ENCODE data around the gene IQCK. TPM values are rescaled to one million over a fixed set of nuclear protein-coding genes. Genes with fewer than 3 reads are reported as not detected.

Gene IQCK
- total and polyA plus RNA-seq, 12 donors, result 8.2 to 35.2 (median 14.9) TPM

DNA sequence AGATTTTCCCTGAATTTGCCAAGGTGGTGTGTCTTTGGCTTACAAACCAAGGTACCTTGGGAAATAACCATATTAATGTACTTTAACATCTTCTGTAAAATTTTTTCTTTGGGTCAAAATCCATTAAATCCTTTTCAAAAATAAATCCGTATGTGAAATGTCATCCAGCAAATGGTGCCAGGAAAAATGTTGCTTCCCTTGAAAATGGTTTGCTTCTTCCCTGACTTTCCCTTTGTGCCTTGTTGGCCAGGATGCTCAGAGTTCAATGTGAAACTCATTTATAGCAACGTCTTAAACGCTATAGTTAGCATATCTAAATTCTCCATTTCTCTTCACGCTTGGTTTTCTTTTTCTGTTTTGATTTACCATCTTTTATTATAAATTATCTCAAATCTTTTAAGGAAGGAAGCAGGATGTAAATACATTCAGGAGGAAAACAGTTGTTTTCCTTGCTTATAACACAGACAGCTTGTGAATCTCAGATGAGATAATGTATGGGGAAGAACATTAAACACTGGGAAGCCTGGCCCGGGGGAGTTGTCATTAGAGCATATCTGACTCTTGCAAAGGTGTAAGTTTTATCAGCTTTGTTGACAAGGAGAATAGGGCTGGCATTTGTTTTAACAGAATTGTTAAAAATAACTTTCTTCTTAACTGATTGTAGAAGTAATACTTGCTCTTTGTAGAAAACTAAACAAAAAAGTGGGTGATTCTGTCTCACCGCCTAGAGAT is 124.5 kb downstream of the IQCK start:
- Histone ChIP-seq H3K36me3 (replicated peaks in 1 of 2) (no peaks in the 10 kb centered on the region), H3K9me3 (replicated peaks in 1 of 3) (no peaks in the 10 kb centered on the region), H3K27ac (no peak overlapping the region), H3K27me3 (no peaks in the 10 kb centered on the region), H3K4me3 (no peak overlapping the region), H3K4me1 (replicated peaks in 1 of 2) (peaks cover 4% of the 10 kb centered on the region in 2 donors)
- WGBS, 4 donors, result 68 to 86% (median 72%) methylated on average over 6 of the region's 6 CpGs
- DNase-seq, result no peak
- intact Hi-C loops (cut with DNase I), result no loop called here
- no peak for TF ChIP-seq POLR2A (IDR thresholded peaks at IDR 0.05)
- TF ChIP-seq, protein P1, sequence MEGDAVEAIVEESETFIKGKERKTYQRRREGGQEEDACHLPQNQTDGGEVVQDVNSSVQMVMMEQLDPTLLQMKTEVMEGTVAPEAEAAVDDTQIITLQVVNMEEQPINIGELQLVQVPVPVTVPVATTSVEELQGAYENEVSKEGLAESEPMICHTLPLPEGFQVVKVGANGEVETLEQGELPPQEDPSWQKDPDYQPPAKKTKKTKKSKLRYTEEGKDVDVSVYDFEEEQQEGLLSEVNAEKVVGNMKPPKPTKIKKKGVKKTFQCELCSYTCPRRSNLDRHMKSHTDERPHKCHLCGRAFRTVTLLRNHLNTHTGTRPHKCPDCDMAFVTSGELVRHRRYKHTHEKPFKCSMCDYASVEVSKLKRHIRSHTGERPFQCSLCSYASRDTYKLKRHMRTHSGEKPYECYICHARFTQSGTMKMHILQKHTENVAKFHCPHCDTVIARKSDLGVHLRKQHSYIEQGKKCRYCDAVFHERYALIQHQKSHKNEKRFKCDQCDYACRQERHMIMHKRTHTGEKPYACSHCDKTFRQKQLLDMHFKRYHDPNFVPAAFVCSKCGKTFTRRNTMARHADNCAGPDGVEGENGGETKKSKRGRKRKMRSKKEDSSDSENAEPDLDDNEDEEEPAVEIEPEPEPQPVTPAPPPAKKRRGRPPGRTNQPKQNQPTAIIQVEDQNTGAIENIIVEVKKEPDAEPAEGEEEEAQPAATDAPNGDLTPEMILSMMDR (IDR thresholded peaks at IDR 0.05), result no peak

DNA sequence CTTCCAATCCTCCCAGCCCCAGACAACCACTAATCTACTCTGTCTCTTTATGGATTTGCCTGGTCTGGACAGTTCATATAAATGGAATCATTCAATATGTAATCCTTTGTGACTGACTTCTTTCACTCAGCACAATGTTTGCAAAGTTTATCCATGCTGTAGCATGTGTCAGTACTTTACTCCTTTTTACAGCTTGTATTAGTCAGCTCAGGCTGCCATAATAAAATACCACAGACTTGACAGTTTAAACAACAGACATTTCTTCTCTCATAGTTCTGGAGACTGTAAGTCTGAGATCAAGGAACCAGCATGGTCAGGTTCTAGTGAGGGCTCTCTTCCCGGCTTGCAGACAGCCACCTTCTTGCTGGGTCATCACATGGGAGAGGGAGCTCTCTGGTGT is 125.3 kb downstream of the IQCK start:
- Histone ChIP-seq H3K4me3 (no peak overlapping the region), H3K9me3 (replicated peaks in 1 of 3) (no peaks in the 10 kb centered on the region), H3K4me1 (replicated peaks in 1 of 2) (peaks cover 4% of the 10 kb centered on the region in 2 donors), H3K36me3 (replicated peaks in 1 of 2) (no peaks in the 10 kb centered on the region), H3K27ac (no peak overlapping the region), H3K27me3 (no peaks in the 10 kb centered on the region)
- WGBS, 4 donors, result 87 to 100% (median 94%) methylated on average over 1 of the region's 1 CpG
- intact Hi-C loops (cut with DNase I), result no loop called here
- no peak for TF ChIP-seq POLR2A (IDR thresholded peaks at IDR 0.05)
- TF ChIP-seq, protein P1 (IDR thresholded peaks at IDR 0.05), result no peak
- DNase-seq, result no peak

DNA sequence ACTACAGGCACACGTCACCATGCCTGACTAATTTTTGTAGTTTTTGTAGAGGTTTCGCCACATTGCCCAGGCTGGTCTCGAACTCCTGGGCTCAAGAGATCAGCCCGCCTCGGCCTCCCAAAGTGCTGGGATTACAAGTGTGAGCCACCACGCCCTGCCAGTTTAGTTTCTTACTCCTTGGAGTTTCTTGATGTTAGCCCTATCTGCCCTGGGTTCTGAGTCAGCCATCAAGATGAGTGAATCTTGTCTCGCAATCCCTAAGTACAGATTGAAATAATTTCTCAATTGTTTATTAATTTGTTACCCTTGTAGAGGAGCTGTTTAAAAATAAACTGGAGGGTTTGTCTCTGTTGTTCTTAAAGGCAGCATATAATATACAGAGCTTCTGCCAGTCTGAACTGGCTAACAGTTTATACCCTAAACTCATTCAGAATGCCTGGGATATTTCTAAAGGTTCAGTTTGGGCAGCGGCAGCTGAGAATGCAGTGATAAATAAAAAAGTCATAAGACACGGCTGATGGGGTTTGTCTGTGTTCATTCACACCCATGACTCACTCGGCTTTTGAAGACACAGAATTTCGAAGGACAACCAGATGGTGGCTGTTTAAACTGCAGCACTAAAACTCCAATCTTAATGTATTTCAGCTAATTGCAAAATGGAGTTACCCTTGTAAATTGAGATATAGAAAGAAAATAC is 127.0 kb downstream of the IQCK start:
- Histone ChIP-seq H3K36me3 (replicated peaks in 1 of 2) (no peaks in the 10 kb centered on the region), H3K4me1 (replicated peaks in 1 of 2) (peaks cover 4% of the 10 kb centered on the region in 2 donors), H3K27ac (peak overlapping the region in 4 of 5 donors; percentile 41 to 84 (median 72)), H3K27me3 (no peaks in the 10 kb centered on the region), H3K4me3 (no peak overlapping the region), H3K9me3 (replicated peaks in 1 of 3) (no peaks in the 10 kb centered on the region)
- DNase-seq, result peak in 6 of 7 donors; percentile 50 to 67 (median 62)
- TF ChIP-seq POLR2A (IDR thresholded peaks at IDR 0.05), result peak in 1 of 2 donors; percentile 39
- TF ChIP-seq, protein P1 (IDR thresholded peaks at IDR 0.05), result no peak
- WGBS, 4 donors, result 54 to 68% (median 62%) methylated on average over 11 of the region's 11 CpGs
- intact Hi-C loops (cut with DNase I), result no loop called here

DNA sequence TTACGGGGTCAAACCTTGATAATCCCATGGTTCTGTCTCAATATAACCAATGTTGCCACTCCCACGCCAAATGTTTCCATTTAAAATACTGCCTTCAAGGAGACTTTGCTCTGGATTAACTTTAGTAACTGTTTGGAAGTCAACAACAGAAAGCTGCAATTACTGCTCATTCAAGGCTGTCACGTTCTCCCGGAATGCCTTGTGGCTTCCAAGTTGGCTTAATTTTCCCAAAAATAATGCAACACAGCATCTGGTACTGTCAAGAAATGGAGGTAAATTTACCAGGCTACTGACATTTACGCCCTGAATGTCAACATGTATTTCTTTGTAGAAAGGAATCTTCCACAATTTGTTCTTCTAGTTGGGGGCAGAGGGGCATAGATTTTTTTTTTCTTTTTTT is 128.4 kb downstream of the IQCK start:
- intact Hi-C loops (cut with DNase I), result no loop called here
- Histone ChIP-seq H3K27me3 (no peaks in the 10 kb centered on the region), H3K4me3 (no peak overlapping the region), H3K4me1 (replicated peaks in 1 of 2) (peaks cover 3 to 4% of the 10 kb centered on the region in 2 donors), H3K9me3 (replicated peaks in 1 of 3) (no peaks in the 10 kb centered on the region), H3K36me3 (replicated peaks in 1 of 2) (no peaks in the 10 kb centered on the region), H3K27ac (no peak overlapping the region)
- 77 to 89% (median 82%) methylated on average over 5 of the region's 5 CpGs for WGBS, 4 donors
- no peak for TF ChIP-seq POLR2A (IDR thresholded peaks at IDR 0.05)
- TF ChIP-seq, protein P1 (IDR thresholded peaks at IDR 0.05), result no peak
- DNase-seq, result no peak
